ENCODE measurements around the gene MECR. TPM values are rescaled to one million over a fixed set of nuclear protein-coding genes. Genes with fewer than 3 reads are reported as not detected.

Gene MECR
- total and polyA plus RNA-seq, 10 of the 15 experiments (the other 5 are each of a cell fraction or from before 2014, with no cell fraction given) = 7.6 to 66.3 (median 38.7) TPM

GRCh38 chr1:29180497-29181412, 50.0 kb downstream of the MECR start:
- no peaks in the 10 kb centered on the region; the same call in none of the 2 replicates for H3K4me1 ChIP-seq (ENCODE audit: control insufficient read depth, insufficient read depth, low read length)

More at GRCh38 chr1:29180497-29181412, 50.0 kb downstream of the MECR start:
- ChIA-PET POLR2A (interaction anchor here (0.6 to 3.8 kb wide), 10 partner anchors 11 to 537 kb away, joined by 3 to 50 read pairs (median 4); partner anchors contain the start of gene EPB41), RAD21 (ENCODE audit: unreplicated experiment) (interaction anchor here (0.8 to 4.1 kb wide), 12 partner anchors 11 to 537 kb away, joined by 3 to 34 read pairs (median 4); partner anchors contain the start of gene EPB41), SMC1A (ENCODE audit: uncharacterized antibody, unreplicated experiment) (interaction anchor here (0.5 to 7.4 kb wide), 11 partner anchors 10 to 538 kb away, joined by 3 to 47 read pairs (median 5); partner anchors contain the start of gene TAF12), CTCF (interaction anchor here (0.7 to 4.7 kb wide), 6 partner anchors 9 to 304 kb away, joined by 3 to 44 read pairs (median 20); no protein-coding TSS in a partner anchor)
- peak overlapping the region; percentile 99 for H3K27ac ChIP-seq (ENCODE audit: control insufficient read depth, insufficient read depth)
- TF ChIP-seq BACH1 (IDR thresholded peaks at IDR 0.05; ENCODE audit: borderline replicate concordance) (0 out of 2 replicates have a peak, but pooled peaks have one; percentile 59), PKNOX1 (IDR thresholded peaks at IDR 0.05) (peak; percentile 65; the same call in 1 of the 2 replicates), FOXM1 (IDR thresholded peaks at IDR 0.05; ENCODE audit: low read depth, low read length) (0 out of 2 replicates have a peak, but pooled peaks have one; percentile 53), TCF7 (IDR thresholded peaks at IDR 0.05; ENCODE audit: borderline replicate concordance) (no peak), BHLHE40 (IDR thresholded peaks at IDR 0.05; ENCODE audit: borderline replicate concordance in 1 of 2, low read depth in 2 of 2, low read length in 1 of 2) (no peak), IKZF2 (IDR thresholded peaks at IDR 0.05) (0 out of 4 replicates have a peak, but pooled peaks of 1 of the 2 experiments have one; percentile 43), GABPA (IDR thresholded peaks at IDR 0.05; ENCODE audit: low read depth) (no peak), RELB (IDR thresholded peaks at IDR 0.05; ENCODE audit: low read depth) (peak; percentile 35; the same call in 1 of the 2 replicates), MTA3 (IDR thresholded peaks at IDR 0.05; ENCODE audit: borderline replicate concordance, low read length) (no peak), WRNIP1 (IDR thresholded peaks at IDR 0.05; ENCODE audit: borderline replicate concordance, low read depth, low read length) (0 out of 2 replicates have a peak, but pooled peaks have one; percentile 23), NBN (IDR thresholded peaks at IDR 0.05) (0 out of 2 replicates have a peak, but pooled peaks have one; percentile 33), CHD1 (IDR thresholded peaks at IDR 0.05; ENCODE audit: low read depth, low read length) (0 out of 2 replicates have a peak, but pooled peaks have one; percentile 26), MLLT1 (IDR thresholded peaks at IDR 0.05) (peak; percentile 68), NFYA (IDR thresholded peaks at IDR 0.05; ENCODE audit: borderline replicate concordance, low read depth, low read length) (no peak)
- peaks cover 12% of the 10 kb centered on the region for H4K20me1 ChIP-seq (ENCODE audit: control insufficient read depth, insufficient read depth)
- no peaks in the 10 kb centered on the region; the same call in 1 of the 3 replicates for H3K9me3 ChIP-seq (replicated peaks; ENCODE audit: control insufficient read depth, insufficient read depth, low read length)
- in situ Hi-C loops (cut with MboI) = no loop called here
- peak overlapping the region; percentile 75 for H3K4me2 ChIP-seq (ENCODE audit: control insufficient read depth, insufficient read depth)
- ATAC-seq (peak; percentile 12), DNase-seq (ENCODE audit: low read depth, low spot score) (no peak), FAIRE-seq (no peak)
- 1% methylated on average over 31 of the region's 32 CpGs for WGBS (ENCODE audit: insufficient coverage, insufficient replicate concordance, low lambda C conversion rate, missing lambda C conversion rate)
- peaks cover 0 to 9% of the 10 kb centered on the region in 2 experiments for H3K36me3 ChIP-seq (ENCODE audit: control insufficient read depth in 2 of 2, insufficient read depth in 2 of 2, low read length in 1 of 2)
- peak overlapping the region; percentile 100 for H3K9ac ChIP-seq (ENCODE audit: control insufficient read depth, insufficient read depth, low read length)
- BruUV-seq (replicated peaks) = no TSS peak
- peaks cover 61% of the 10 kb centered on the region for H3K79me2 ChIP-seq (ENCODE audit: control insufficient read depth, insufficient read depth, low read length)
- H2AFZ ChIP-seq (ENCODE audit: control insufficient read depth, low read depth, low read length) = peak overlapping the region; percentile 91
- no peaks in the 10 kb centered on the region for H3K27me3 ChIP-seq (replicated peaks in 1 of 2; ENCODE audit: control insufficient read depth in 2 of 2, insufficient read depth in 2 of 2, low read length in 1 of 2)
- H3K4me3 ChIP-seq = peak overlapping the region; percentile 97
- intact Hi-C loops (cut with micrococcal nuclease; ENCODE audit: unreplicated experiment) = no loop called here
